Umbilical cord (tissue), 2 donors: ENCODE data around the gene MED25. TPM values are rescaled to one million over a fixed set of nuclear protein-coding genes. Genes with fewer than 3 reads are reported as not detected.

ENCODE experiments used
- DNase-seq: peaks from one replicate; pipeline ENCODE4 v3.0.0-alpha.2; 2015; ENCODE audit warnings: low spot score
- total RNA-seq: library from RNA; depleted of rRNA; stranded (reverse); fragments of >200 nt; gene quantifications from one replicate; pipeline ENCODE4 v1.2.3, GENCODE V29; 2014; ENCODE audit warnings: low replicate concordance; ENCODE audit not compliant: insufficient read depth

Gene MED25
- total RNA-seq, 1 donor from 2014 or later, result 16.1 TPM

DNA sequence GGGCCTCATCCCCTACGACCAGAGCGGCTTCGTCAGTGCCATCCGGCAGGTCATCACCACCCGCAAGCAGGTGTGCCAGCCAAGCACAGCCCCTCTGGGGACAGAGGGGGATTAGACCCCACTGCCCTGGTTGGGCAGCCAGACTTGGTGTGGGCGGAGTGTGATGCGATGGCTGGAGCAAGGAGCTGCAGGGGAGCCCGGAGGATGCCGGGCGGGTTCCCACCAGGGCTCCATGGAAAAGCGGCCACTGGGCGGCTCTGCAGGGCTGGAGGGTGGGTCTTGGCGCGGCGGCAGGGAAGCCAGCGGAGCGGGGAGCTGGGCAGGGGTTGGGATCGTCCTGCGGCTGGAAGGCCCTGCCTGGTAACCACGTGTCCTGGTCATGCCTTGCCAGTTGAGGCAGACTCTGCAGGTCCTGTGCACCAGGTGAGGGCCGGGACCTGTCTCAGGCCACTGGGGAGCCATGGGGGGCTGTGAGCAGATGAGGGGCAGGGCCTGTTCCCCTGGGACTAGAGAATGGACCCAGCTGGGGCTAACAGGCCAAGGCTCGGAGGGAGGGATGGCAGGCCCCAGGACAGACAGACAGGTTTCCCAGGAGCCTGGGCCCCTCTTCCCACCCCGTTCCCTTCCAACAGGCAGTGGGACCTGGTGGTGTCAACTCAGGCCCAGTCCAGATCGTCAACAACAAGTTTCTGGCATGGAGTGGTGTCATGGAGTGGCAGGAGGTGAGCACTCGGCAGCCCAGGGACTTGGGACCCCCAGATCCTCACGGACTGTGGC, 39.2 kb downstream of the MED25 start:
- DNase-seq, result no peak

DNA sequence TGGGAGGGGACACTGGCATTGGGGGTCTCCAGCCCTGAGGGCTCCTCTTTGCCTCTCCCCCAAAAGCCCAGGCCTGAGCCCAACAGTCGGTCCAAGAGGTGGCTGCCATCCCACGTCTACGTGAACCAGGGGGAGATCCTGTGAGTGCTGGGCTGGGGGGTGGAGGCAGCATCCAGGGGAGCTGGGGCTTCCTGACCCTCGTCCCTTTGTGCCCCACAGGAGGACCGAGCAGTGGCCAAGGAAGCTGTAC, 39.7 kb downstream of the MED25 start:
- DNase-seq, result no peak

DNA sequence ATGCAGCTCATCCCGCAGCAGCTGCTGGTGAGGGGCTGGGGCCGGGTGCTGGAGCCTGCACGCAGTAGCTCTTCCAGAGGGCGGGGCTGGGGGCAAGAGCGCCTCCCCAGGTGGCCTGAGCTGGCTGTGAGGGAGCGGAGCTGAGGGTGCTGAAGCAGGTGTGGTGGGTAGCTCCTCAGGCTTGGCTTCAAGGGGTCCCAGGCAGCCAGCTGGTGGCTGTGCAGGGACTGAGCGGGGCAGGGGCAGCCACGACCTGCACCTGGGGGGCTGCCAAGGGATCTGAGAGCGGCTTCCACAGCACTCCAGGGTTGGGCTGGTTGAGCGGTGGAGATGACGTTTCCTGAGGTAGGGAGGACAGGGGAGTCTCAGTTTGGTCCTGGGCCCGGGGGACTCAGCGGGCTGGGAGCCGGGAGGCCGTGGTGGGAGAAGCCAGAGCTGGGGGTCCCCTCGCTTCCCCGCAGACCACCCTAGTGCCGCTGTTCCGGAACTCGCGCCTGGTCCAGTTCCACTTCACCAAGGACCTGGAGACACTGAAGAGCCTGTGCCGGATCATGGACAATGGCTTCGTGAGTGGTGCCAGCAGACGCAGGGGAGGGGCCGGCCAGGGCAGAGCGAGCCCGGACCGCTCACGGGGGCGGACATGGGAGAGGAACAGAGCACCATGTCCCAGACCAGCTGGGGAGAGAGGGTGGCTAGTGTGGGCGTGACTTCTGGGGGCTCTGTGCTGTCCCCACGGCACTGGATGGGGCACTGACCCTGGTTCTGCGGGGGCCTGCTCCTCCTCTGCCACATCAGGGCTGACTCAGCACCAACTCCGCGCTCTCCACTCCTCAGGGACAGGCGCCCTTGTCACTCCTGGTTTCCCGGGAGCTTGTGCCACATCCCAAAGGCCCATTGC, 40.2 kb downstream of the MED25 start:
- no peak for DNase-seq

DNA sequence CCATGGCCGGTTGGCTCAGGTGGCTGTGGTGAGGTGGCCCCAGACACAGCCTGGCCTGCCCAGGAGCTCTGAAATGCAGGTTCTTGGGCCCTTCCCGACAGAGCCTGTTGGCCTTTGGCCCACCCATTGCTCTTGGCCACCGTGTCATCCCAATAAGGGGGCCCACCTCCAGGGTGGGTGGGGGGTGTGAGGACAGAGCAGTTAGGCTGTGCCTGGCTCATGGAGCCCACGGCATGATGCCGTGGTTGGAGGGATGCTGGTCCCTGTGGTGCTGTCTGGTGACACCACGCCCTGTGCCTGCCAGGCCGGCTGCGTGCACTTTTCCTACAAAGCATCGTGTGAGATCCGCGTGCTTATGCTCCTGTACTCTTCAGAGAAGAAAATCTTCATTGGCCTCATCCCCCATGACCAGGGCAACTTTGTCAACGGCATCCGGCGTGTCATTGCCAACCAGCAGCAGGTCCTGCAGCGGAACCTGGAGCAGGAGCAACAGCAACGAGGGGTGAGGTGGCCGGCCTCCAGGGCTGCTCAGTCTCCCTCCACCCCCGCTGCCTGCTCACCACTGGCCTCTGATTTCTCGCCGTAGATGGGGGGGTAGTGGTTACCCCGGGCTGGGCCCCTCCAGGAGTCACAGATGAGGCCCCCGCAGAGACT, 41.7 kb downstream of the MED25 start:
- no peak for DNase-seq

DNA sequence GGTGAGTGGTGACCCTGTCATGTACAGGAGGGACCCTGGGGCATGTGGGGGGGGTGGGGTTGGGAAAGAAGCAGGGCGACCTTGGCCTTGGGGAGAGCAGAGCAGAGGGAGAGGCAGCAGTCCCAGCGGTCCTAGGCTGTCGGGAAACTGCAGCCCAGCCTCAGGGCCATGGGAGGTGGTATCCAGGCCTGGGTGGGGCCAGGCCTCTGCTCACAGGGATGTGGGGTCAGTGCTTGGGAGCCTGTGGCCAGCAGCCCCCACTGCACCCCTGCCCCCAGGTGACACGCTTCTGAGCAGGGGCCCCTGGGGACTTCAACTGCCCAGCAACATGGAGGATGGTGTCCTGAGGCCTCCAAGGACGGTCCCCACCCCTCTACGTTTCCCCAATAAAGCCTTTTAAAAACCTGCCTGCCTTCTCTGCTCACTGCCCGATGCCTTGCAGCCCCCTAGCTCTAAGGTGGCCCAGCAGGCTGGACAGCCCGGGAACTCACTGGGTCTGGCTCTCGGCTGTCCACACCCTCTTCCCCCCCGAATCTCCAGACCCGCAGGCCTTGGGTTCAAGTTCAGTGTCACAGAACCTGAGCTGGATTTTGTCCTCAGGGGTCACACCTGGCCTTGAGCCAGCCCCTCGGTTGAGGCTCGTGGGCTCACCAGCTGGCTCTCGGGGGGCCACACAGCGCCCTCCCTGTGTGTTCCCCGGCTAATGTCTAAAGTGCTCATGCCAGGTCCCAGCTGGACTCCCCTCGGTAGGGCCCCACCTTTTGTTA, 42.4 kb downstream of the MED25 start:
- no peak for DNase-seq

DNA sequence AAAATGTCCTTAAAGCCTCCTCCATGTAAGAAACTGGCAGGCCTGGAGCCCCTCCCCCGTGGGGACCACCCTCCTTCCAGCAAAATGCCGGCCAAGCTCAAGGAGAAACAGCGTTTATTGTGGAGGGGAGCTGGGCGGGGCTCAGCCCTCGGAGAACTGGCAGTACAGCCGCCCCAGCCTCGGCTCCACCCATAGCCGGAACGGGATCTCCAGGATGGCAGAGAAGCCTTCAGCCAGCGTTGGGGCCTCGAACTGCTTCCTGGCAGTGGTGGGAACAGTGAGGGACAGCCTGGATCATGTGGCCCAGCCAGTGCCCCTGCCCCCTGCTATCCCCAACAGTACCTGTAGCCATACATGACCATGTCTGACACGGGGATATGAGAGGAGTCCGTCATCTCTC, 43.0 kb downstream of the MED25 start:
- peak; percentile 57 for DNase-seq

DNA sequence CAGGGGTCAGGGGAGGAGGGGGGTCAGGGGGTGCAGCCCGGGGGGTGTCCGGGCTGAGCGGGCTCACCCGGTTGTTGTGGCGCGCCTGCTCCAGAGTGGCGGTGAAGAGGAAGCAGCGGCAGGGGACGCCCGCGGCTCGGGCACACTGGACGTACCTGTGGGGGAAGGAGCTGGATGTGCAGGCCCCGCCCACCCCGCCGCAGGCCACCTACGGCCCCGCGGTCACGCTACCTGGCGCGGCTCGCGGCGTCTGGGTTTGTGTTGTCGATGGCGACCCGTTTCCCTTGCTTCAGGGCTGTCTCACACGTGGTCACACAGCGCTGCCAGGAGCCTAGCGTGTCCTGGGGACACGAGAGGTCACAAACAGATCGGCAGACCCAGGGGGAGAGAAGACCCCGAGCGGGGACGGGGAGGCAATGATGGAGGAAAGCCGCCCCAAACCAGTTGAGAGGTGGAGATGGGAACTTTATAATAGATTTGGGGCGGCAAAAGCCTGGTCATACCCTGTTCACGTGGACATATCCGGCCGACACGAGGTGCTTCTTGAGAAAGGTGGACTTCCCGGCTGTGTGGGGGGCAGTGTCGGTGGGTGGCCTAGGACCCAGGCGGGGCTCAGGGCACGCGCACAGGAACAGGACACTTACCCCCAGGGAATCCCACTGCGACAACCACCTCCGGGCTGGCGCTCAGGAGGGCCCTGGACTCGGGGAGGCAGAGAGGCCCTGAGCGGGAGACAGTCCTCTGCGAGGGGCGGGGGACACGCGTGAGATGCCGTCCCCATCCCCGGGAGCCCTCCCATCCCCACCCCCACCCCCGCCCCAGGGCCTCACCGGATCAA, 43.7 kb downstream of the MED25 start:
- DNase-seq, result no peak

DNA sequence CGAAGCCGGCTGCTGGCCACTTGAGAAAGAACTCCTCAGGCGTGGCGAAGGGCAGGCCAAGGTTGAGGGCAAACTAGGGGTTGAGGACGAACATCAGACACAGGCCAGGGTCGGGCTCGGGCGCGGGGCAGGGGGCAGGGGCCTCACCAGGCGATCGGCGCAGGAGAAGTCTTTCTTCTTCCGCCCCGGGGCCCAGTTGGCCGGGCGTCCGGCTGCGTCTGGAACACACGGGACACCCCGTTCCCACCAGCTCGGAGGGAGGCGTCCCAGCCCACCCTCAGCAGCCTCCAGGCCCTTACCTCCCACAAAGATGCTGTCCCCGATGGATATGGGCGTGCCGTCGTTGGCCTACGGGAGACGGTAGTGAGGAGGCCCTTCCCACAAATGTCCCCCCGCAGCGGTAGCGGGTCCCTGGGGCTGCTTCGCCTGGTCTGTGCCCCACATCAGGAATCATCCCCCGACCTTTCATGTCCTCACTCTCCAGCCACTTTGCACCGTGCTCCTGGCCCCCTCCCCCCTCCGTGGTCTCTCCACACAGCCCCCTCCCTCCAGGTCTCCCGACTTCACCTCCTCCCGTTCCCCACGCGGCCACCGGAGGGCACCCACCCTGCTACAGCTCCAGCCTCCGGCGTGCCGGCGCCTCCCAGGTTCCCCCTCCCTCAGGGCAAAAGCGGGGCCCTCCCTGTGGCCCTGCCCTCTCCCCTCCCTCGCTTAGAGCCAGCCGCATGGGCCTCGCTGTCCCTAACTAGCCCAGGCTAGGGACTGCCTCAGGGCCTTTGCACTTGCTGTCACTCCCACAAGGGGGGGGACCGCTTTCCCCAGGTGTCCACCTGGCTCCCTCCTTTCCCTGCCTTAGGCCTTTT, 44.5 kb downstream of the MED25 start:
- DNase-seq, result no peak

DNA sequence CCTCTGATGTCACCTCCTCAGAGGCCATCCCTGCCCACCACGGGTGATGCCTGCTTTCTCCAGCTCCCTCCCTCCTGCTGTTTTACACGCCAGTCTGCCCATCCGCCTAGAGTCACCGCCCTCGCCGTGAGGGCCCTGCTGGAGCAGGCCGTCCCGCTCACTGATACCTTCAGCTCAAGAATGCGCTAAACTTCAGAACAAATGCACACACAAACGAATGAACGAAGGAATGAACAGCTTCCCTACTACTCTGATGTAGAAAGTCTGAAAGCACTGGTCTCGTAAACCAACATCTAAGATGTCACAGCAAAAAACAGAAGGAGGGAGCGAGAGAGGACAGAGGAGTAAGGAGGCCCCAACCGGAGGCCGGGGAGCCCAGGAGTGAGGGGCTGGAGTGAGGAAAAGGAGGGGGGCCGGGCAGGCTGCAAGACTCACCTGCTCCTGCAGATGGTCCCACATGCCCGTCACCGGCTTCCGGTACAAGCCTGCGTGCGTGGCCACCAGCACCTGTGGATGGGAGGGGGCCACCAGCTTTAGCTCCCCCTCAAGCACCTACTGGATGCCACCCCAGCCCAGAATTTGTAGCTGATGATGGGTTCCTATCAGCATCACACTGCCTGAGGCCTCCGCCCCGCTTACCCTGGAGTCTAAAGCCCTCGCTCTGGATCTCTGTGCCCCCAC, 45.3 kb downstream of the MED25 start:
- no peak for DNase-seq

DNA sequence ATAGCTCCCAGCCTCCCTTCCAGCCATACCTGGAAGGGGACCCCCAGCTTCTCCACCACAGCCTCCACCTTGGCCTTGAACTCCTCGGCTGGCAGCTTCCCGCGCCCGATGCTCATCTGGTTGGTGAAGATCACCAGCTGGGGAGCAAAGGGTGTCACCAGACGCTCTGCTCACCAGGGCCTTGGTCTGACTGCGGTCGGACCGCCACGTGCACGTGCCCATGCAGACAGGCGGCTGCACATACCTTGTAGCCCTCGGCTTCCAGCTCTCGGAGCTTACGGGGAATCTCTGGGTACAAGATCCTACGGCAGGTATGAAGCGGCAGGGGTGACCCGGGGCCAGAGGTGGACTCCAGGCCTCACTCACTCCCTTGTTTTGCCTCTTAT, 45.8 kb downstream of the MED25 start:
- no peak for DNase-seq

DNA sequence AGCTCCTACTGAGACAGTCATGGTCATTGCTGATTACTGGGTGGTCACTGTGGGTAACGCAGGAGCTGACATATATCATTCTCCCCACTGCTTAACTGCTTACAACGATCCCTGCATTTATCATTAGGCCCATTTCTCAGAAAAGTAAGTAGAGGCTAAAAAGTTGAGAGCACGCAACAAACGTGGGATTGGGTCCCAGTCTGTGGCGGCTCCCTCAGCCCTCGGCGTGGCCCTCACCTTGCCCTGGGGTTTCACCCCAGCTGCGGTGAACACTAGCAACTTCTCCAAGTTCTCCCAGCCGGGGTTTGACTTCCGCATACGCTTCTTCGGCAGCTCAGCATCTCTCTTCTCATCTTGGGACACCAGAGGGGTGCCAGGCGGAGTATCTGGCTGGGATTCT, 46.8 kb downstream of the MED25 start:
- no peak for DNase-seq

DNA sequence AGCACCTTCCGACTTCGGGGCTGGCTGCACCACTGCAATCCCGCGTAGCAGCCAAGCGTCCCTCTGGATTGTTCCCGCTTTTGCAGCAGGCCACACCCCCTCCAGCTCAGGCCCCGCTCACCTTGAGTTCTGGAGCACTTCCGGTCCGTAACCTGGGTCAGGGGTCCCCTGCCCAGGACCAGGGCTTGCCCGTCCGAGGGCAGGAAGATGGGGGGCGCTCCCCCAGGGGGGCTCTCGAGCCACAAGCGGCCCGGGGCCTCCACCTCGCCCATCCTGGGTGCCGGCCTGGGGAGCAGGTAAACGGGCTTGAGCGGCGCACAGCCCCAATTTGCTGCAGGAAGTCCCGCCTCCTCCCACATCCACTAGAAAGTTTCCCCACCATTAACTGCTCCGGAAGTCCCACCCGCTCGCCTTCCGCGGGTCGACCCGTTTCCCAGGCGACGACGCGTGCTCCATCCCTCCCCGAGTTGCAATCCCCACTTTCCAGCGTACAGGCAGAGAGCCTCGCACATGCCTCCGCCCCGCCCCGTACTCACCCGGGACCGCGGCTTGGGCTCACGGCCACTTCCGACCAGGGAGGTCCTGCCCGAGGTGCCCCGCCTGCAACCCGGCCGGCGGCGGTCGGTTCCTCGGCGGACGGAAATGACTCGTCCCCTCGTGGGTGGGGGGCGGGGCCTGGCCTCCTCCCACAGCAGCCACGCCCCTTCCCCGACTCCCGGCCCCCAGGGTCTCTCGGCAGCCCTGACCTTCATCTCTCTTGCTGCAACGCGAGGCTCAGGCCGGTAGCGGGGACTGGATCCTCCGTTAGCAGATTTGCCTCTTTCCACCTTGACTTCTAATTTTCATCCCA, 49.1 kb downstream of the MED25 start, which contains the start of gene PNKP:
Gene PNKP (minus strand): TSS at position 644 of the 850 bp plus-strand sequence. CDS start 372 bp downstream, at position 272.
- peak; percentile 96 for DNase-seq

DNA sequence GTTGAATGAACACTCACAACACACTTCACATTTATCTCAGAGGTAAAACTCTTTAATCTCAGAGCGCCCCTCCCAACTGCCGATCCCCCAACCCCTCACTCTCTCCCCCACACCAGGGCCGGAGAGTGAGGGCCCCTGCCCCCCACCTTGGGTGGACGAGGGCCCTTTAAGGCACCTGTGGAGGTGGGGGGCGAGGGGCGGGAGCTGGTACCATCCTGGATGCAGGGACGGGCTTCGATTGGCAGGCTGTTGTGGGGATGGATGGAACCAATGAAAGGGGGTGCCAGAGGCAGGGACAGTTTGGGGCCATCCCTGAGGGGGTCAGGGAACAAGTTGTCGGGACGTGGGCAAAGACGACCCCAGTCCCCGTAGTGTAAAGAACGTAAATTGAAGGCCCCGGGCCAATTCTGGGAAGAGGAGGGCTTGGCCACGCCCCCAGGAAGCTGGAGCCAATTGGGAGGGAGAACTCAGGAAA, 51.0 kb downstream of the MED25 start:
- no peak for DNase-seq

DNA sequence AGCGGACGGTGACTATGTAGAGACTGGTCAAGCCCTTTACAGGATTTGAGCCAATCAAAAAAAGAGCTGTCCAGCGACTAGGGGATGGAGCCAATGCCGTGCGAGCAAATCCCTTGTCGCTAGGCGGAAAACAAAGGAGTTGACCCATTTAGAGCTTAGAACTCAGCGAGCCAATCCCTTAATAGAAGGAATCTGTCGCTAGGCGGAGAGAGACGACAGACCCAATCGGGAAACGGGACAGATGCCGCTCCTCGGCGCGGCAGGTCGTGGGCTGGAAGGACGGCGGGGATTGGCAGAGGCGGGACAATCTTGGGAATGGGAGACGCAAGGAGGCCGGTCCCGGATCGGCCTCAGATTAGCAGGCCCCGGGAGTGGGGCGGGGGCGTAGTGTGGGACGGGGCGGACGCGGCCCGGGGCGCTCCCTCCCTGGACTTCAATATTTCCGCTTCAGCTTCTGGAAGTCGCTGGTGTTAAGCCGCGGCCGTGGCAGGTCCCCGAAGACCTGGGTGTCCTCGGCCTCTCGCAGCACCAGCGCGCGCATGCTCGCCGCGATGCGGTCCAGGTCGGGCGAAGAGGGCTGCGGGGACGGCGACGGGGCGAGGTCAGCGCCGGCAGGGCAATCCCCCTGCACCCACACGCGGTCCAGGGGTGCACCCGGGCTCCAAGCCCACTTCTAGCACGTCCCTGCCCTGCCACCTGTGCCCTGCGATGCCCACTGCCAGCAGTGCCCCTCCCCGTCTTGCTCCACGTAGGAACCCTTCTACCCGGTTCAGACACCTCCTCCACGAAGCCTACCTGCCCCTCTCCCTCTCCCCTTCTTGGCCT, 51.6 kb downstream of the MED25 start:
- peak; percentile 100 for DNase-seq

DNA sequence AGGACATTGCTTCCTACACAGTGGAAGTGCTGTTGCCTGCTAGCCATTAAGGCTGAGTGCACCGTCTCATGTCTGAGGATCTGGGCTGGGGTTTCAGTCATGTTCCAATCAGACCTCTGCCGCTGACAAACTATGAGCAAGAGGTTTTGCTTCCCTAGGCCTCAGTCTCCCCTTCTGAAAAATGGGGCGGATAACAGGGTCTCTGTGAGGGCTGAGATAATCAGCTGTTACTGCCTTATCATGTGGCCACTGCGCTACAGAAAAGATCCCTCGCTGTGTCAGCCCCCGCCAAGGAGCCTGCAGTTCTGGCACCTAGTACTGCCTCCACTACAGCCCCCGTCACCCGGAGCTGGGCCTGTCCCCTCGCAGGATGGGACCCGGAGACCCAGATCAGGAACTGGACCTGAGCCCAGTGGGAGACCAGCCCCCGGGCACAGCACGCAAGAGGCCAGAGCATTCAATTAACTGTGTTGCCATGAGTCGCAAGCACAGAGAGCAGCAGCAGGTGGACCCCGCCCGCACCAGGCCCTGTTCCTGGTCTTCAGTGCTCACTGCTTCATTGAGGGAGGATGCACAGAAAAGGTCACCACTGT, 52.3 kb downstream of the MED25 start:
- DNase-seq, result no peak

DNA sequence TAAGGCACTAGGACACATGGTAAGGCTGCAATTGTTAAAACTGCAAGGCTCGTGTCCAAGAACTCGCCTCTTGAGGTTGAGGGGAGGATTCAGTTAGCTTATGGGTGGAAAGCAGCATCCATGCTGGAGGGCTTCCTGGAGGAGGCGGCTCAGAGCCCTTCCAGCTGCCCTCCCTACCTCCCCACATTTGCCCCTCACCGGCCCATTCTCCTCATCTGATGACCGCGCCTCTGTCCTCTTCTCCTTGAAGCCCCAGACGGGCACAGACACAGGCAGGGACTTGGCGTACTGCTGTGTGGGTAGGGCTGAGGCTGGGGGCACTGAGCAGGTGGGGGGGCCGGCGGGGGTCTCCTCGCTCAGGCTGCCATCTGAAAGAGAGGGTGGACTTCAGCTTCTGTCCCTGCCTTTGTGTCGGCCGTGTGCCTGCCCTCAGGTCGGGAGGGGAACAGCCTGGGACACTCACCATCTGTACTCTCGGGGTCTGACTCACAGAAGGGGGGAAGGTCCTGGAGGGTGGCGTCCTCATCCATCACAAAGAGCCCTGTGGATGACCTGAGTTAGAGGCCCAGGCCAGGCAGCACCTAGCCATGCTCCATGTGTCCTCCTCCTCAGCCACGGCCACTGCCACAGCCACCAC, 53.4 kb downstream of the MED25 start:
- no peak for DNase-seq
